SIG-M5 treated with dmso at 0.1 percent for 504 hours (cell line): ENCODE results near the gene MECP2.
A peak's percentile ranks its signal among the peaks of the same experiment; 100 is the strongest.
"Not testable (repeated sequence)": the region's sequence is repeated elsewhere in the genome, so short reads cannot be mapped to it uniquely, and the experiment has no call there.

Source experiments
- DNase-seq: peaks from one replicate; lab custom pipeline; 2025; ENCODE audit not compliant: unreplicated experiment; lab: John Stamatoyannopoulos, UW

MECP2 gene

DNA sequence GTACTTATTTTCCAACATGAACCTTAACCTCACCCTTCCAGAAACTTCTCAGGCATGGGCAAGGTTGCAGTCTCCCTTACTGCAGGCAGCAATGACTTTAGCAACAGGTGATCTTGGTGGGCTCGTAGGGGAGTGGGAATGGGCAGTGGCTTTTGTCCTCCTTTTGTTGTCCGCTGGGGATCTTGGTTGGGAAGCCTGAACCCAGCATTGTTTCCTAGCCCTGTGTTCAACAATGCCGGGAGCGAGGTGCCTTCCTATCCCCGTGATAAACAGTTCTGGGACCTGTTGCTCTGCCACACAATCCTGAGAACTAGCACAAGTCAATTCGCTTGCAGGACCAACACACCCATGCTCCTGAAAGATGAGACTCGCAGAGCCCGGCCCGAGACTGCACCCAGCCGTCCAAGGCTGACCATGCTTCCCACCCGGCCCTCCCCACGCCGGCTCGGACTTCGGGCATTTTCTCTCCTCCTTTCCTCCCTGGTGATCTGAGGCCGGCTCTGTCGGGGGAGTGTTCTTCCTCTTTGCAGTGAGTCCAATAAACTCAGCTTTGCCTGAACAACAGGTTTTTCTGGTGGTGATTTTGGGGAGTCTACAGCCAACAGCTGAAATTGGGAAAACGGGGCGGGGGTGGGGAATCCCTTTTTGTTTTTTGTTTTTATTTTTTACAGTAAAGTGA, 98.0 kb downstream of the MECP2 start:
- DNase-seq: no peak

DNA sequence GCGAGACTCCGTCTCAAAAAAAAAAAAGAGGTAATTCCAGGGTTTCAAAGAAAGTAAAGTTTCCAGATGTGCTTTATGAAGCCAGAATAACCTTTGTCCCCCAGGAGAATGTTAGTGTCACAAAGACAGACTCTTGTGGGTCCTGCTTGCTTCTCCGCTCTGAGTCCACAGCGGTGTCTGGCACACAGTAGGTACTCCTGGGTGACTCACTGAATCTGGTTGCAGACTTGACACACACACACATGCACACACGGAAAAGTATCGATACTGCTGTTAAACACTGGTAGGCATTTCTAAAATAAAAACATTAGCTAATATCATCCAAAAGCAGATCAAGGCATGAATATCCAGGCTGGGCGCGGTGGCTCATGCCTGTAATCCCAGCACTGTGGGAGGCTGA, 102.0 kb downstream of the MECP2 start:
- no peak for DNase-seq

DNA sequence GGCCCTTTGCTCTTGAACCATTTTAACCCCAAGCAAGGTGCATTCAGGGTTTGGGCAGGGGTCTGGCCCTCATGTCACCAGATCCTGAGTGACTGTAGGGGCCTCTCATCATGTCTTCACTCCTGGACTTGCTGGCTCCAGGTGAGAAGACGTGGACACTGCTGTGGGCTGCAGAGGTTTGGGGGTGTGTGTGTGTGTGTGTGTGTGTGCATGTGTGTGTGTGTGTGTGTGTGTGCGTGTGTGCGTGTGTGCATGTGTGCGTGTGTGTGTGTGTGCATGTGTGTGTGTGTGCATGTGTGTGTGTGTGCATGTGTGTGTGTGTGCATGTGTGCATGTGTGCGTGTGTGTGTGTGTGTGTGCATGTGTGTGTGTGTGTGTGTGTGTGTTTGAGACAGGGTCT, 103.1 kb downstream of the MECP2 start:
- DNase-seq: not testable (repeated sequence)

DNA sequence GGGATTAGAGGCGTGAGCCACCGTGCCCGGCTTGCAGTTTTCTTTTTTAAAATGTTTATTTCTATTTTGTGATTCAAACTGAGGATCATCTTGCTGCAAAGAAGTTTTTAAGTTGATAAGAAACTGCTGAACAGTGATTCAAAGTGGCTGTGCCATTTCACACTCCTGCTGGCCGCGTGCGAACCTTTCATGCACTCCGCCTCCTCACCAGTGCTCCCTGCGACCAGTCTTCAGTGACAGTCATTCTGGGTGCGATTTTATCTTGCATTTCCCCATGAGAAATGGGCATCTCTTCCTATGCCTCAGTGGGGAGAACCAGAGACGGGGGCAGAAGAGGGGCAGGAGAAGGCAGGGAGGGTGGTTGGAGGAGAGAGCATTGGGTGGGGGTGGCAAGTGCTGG, 103.5 kb downstream of the MECP2 start:
- DNase-seq: no peak

DNA sequence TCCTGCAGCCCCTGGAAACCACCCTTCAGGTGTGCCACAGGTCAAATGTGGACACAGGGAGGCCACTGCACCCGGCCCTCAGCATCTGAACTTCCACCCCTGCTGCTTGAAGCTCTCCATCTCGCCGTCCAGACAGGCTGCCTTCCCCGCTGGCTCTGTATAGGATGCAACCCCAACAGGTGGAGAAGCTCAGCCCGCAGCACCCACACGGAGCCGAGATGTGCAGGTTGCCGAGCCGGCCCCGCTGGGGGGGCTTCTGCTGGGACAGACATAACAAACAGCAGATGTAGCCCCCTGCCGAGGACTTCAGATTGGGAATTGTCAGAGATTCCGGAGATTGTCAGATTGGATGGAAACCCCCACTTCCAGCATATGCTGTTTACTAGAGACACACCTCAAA, 104.4 kb downstream of the MECP2 start:
- no peak for DNase-seq

DNA sequence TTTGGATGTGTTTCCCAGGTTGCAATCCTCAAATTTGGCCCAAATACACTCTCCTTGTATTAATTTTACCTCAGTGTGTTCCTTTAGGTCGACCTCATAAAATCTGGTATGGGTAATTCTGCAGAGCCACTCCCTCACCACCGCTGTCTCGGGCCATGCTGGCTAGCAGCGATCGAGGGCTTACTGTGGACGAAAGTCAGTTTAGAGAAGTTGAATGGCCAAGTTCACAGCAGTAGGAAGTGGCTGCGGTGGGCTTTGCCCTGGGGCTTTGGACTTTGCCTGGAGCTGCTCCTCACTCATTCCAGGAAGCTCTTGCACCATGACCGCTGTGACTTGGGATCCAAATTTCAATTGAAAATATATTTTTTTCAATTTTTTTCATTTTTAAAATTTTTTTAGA, 105.3 kb downstream of the MECP2 start:
- peak; percentile 36 for DNase-seq

DNA sequence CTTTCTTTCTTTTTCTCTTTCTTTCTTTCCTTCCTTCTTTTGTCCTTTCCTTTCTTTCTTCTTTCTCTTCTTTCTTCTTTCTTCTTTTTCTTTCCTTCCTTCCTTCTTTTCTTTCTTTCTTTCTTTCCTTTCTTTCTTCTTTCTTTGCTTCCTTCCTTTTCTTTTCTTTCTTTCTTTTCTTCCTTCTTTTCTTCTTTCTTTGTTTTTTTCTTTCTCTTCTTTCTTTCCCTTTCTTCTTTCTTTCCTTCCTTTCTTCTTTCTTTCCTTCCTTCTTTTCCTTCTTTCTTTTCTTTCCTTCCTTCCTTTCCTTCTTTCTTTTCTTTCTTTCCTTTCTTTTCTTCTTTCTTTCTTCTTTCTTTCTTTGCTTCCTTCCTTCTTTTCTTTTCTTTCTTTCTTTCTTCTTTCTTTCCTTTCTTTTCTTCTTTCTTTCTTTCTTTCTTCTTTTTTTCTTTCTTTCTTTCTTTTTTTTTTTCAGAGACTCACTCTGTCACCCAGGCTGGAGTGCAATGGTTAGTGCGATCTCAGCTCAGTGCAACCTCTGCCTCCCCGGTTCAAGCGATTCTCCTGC, 106.4 kb downstream of the MECP2 start:
- DNase-seq: no peak

DNA sequence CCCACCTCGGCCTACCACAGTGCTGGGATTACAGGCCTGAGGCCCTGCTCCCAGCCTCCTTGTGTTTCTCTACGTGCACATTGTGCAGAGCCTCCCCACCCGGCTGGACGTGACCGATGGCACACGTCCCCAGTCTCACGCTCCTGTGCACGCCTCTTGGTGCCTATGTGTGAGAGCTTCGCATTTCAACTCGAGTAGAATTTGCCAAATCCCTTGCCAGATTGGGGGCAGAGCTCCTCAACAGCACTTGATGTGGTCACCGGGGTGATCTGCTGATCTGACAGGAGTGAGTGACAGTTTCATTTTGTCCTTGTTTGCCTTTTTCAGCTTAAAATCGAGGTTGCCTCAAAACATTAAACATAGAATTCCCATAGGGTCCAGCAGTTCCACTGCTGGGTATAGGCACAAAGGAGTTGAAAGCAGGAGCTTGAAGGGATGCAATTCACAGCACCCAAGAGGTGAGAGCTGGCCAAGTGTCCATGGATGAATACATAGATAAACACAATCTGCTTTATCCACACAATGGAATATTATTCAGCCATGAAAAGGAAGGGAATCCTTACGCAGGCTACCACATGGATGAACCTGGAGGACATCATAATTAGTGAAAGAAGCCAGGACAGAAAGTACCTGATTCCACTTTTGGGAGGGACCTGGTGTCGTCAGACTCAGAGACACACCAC, 107.4 kb downstream of the MECP2 start:
- DNase-seq: no peak

DNA sequence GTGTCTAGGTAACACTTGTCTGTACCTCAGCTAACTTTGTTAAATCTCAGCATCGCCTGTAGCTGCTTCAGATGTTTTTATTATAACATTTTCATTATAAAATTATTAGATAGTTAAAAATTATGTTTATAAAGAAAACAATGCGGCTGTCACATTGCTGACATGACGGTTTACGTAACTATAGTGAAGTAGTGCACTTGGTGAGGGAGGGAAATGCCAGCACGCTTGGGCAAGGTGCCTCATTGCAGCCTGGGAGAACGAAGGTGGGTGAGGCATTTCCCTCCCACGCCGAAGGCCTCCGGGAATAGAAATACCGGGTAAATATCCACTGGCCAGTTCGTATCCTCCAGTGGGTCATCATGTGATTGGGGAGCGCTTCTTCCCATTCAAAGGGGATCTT, 109.0 kb downstream of the MECP2 start:
- no peak for DNase-seq

DNA sequence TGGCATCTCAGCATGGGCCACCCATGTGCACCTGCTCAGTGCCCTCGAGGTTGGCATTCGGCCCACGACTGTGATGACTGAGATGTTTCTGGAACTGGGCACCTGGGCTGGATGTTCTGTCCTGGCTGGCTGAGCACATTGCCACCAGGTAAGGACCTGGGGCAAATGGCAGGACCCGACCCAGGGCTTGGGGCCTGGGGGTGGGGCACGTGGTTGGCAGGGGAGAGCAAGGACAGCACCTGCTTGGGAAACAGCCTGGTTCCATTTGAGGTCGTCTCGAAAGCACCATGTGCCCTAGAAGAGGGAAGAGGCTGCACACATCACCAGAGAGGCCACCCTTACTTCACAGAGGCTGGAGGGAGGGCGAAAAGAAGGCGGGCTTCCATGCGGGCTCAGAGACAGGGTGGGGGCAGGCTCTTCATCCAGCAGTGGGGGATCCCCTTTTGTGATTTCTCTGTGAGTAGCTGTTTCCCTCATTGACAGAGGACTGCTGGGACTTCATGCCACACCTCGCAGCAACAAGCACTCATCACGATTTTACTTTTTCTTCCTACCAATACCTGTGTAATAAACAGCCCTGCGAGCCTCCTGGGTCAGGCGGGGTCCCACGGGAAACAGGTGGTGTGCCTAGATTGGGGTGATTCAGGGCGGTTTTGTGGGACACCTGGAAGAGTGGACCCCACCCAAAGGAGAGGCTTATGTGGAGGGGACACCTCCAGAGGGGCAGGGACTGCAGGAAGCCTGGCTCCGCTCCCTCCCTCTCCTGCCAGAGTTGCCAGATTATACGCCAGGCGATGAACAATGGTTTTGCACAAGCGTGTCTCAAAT, 113.0 kb downstream of the MECP2 start:
- DNase-seq: peak; percentile 46

DNA sequence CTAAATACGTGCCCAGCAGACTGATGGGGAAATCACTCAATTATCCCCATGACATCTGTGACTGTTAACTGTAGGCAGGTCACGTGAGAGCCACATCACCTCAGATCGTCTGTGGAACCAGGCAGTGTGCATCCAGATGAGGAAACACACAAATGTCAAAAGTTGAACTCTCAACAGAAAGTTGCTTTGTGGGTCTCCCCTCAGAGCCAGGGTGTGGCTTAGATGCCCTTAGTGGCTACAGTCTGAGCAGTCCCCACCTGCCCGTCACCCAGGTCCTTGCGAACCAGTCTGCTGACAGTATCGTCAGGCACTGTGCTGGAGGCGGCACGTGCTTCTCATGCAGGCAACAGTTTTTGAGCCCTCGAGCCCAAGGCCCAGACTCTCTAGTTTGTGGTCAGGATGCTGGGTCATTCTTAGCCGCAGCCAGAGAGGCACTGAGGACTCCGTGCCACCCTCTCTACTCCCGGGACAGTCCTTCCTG, 114.2 kb downstream of the MECP2 start:
- peak; percentile 63 for DNase-seq

DNA sequence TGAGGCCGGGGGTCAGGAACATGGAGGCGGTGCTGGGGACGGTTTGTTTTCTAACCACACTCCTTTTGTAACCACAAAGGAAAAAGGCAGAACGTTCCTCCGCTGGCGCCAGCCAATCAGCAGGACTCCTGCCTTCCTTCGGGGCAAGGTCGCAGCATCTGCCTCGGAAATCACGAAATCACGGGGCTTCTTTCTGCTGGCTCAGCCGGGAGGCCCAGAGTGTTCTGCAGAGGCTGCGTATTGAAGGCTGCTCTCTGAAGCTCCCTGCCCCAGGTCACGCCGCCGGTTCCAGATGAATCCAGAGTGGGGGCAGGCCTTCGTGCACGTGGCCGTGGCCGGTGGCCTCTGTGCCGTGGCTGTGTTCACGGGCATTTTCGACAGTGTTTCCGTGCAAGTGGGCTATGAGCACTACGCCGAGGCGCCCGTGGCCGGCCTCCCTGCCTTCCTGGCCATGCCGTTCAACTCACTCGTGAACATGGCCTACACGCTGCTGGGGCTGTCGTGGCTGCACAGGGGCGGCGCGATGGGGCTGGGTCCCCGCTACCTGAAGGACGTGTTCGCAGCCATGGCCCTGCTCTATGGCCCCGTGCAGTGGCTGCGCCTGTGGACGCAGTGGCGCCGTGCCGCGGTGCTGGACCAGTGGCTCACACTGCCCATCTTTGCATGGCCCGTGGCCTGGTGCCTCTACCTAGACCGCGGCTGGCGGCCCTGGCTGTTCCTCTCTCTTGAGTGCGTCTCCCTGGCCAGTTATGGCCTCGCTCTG, 115.6 kb downstream of the MECP2 start:
- peak; percentile 63 for DNase-seq

DNA sequence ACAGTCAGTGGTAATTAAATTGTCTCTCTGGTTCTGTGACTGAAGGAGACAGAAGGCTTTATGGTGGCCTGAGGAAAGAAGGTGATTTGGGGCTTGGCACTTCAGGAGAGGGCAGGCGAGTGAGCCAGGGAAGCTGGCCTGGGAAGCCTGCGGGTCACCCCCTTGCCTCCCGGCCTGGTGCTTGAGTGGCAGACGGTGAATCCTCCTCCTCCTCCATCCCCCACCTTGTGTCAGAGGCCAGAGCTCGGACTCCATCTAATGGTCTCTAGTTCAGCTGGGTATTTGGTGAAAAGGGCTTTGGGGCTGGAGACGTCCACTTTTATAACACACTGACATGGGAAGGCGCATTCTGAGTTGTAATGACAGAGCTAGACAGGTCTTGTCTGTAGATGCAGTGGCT, 116.3 kb downstream of the MECP2 start:
- DNase-seq: no peak

DNA sequence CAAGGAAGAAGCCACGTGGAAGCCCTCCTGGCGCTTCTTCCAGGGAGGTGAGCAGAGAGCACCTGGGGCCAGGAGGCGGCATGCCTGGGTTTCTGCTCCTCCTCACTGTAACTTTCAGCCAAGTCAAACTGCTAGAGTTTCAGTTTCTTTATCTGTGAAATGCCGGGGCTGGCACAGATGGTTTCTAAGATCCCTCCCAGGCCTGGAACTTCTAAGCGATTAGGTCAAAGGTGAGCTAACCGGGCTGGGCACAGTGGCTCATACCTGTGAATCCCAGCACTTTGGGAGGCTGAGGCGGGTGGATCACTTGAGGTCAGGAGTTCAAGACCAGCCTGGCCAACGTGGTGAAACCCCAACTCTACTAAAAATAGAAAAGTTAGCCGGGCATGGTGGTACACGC, 117.1 kb downstream of the MECP2 start:
- not testable (repeated sequence) for DNase-seq

DNA sequence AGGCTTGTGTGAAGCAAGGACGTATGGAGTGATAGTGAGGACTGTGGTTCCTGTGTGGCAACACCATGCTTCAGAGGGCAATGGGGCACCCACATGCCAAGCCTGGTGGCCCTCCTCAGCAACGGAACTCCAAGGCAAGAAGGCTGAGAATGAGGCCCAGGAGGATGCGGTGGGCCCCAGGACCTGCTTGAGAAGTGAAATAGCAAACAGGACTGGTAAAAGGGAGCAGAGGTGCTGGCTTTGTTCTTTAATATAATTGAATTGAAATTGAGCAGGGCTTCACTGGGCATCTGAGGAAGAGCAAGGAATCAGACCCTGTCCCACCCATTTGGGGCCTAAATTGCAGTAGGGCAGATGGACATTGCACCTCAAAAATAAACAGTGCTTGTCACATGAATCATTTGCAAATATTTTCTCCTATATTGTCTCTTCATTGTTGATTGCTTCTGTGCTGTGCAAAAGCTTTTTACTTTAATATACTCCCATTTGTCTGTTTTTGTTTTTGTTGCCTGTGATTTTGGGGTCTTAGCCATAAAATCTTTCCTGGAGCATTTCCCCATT, 122.7 kb downstream of the MECP2 start:
- peak; percentile 40 for DNase-seq

DNA sequence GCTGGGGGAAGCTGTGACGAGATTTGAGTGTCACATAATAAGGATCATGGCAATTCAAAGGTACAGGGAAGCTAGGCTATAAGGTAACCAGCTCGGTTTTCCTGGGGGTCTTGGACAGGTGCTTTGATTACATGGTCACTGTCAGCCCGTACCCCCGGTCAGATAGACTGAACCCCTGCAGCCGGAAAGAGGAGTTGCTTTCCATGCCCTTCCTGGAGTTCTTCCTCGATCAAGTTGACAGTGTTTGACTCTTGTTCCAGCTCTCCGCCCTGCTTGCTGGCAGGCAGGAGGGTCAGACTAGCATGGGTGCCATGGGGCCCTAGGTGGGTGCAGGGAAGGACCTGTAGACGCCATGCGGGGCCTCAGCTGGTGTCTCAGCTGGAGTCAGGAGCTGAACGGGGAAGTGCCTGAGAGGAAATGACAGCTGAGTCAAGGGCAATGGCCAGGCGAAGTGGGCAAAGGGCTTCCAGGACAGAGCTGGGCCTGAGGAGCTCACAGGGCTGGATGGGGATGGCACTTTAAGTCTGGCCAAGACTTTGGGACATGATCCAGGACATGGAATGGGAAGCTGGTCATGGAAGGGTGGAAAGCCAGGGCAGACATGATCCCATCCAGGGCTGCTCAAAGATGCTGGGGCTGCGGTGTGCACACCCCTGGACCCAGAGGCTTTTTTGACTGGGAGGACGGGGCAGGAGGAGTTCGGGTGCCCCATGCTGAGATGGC, 123.4 kb downstream of the MECP2 start:
- DNase-seq: peak; percentile 24

DNA sequence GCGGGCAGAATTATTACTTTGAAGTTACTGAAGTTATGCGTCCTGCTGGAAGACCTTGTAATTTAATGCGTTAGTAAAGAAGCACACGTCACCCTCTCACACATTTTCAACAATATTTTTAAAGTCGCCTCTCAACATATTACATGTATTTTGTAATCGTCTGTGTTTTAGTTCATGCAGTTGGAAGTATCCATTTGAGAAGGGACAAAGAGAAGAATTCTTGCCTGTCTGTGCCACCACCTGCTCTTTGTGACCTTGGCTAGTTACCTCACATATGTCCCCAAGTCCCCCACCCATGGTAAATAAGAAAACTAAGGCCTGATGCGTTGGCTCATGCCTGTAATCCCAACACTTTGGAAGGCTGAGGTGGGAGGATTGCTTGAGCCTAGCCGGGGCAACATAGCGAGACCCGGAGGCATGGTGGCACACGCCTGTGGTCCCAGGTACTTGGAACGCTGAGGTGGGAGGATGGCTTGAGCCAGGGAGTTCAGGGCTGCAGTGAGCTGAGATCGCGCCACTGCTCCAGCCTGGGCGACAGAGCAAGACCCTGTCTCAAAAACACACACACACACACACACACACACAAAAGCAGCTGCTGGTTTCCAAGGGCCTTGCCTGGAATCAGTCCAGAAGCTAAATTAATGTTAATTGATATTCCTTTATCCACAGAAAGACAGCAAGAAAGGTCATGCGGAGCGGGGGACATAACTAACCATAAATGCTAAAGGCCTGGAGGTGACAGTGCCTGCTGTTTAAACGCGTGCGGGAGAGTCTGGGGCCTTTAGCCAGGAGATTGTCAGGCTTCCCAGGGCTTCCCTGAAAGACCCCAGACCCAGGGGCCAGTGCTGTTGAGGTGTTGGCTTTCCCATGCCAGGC, 124.2 kb downstream of the MECP2 start:
- no peak for DNase-seq

DNA sequence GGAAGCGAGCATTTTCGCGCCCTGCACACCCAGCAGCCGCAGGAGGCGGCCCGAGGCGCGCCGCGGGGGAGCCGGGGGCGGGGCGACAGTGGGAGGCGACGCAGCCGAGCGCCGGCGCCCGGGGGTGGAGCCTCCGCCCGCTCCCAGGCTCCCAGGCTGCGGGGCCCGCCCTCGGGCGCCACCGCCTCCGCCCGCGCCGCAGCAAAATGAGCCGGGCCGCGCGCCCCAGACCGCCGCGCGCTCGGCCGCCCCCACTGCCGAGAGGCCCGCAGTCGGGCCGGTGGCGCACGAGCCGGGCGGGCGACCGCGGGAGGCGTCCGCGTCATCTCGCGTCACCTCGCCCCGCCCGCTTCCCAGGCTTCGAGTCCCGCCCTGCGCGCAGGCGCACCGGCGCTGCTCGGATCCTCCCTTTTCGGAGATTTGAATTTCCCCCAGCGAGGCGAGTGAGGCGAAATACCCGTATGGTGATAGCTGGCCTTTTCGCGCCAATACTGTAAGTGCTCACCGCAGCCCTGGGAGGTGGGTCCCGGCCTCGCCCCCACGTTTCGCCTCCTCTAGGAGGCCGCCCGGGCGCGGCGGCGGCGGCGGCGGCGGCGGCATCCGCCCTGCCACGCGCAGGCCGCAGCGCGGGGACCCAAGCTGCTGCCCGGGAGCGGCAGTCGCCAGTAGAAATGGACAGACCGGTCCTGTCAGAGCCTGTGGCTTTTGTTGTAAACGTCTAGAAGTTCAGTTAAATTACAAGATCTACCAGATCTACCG, 125.0 kb downstream of the MECP2 start, which contains the start of gene TMEM187:
Gene TMEM187 (plus strand): TSS at position 387 of the 759 bp plus-strand sequence. CDS start 9,309 bp downstream, outside the sequence.
- DNase-seq: peak; percentile 85
